ENCODE results near the gene CRABP2.

CRABP2 gene

GRCh38 chr1:156707417-156708217, 2.2 kb upstream of the CRABP2 start:
- FAIRE-seq = no peak

GRCh38 chr1:156706657-156707416, 1.5 kb upstream of the CRABP2 start:
- FAIRE-seq = no peak

DNA sequence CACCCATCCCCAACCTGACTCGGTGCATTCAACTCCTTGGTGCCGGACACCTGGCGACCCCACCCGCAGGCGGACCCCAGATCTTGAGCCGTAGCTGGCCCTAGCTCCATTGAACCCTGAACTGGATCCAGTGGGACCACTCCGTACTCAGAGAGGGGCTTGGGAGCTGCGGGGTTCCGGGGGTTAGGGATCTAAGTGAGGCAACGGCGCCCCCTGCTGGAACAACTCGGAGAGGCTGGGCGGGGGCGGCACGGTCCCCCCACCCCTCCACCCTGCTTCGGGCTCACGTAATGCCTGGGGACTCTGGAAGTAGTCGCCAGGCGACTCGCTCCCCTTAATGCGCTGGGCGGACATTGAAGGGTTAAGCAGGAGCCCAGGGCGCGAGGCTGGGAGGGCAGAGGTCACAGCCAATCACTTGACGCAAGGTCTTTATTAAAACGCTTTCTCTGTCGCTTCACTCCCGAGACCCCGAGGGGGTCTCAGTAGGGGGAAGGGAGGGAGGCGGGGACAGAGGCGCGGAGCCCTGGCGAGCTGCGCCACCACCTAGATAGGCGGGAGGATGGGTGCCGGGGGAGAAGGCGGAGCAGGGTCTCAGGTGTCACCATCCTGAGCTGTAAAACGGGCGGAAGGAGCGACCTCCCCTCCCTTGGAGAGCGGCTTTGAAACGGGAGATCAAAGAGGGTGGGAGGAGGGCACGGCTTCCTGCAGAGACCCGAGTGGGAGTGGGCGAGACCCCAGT, 704 bp upstream of the CRABP2 start:
- no peak for FAIRE-seq

DNA sequence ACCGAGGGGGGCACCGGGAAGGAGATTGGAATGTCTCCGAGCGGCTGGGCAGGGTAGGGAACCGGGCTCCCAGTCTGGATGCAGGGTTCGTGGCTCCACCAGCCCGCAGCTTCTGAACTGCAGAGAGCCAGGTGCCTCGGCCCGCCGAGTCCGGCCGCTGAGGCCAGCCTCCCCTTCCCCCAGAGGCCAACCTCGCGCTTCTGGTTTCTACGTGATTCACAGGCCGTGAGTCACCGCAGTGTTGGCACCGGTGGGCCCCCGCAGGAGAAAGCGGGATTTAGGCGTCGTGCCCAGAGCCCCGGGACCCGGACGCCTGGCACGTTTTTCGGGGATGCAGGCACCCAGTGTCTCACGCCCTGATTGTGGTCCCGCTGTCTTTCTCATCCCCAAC, 458 bp downstream of the CRABP2 start:
- no peak for FAIRE-seq

GRCh38 chr1:156704166-156704711, 1.1 kb downstream of the CRABP2 start:
- no peak for FAIRE-seq

- no peak for FAIRE-seq
These were observed 1.6 kb downstream of the CRABP2 start for GRCh38 chr1:156703741-156704140.

- no peak for FAIRE-seq
These were observed 2.0 kb downstream of the CRABP2 start for GRCh38 chr1:156703336-156703735.

- no peak for FAIRE-seq
These were observed 4.4 kb downstream of the CRABP2 start for GRCh38 chr1:156700736-156701531.

GRCh38 chr1:156698995-156699394, 6.4 kb downstream of the CRABP2 start:
- FAIRE-seq = no peak

DNA sequence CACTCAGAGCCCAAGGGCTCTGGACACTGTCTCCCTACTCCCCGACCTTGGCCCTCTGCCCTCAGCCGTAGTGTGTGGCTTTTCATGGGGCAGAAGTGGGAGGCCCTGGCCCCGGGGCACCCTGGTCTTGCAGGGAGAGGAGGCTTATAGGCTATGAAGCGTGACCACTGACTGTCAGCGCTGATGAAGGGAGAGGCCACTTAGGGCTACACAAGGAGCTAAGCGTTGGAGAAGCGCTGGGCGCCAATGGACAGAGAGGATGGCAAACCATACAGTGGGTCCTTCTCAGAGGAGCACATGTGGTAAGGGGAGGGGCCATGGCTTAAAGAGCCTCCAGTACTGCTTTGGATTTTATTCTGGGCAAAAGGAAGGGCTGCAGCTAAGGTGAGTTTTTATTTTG, 7.9 kb downstream of the CRABP2 start:
- FAIRE-seq = no peak

DNA sequence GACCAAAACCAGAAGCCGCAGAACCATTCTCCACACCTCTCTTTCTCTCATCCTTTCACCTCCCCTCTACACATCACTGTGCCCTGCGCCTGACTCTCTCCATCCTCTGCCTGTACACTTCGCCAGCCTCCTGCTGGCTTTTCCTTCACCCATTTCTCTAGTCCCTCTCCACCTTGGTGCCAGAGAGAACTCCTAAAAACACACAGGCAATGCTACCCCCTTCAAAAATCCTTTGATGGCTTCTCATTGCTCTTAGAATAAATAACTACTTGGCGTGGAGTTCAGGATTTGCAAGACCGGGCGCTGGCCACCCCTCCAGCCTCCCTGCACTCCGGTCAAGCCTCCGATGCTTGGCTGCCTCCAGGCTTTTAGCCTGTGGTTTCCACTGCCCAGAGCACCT, 8.6 kb downstream of the CRABP2 start:
- FAIRE-seq = no peak

- no peak for FAIRE-seq
These were observed 10.8 kb downstream of the CRABP2 start for GRCh38 chr1:156694690-156694962.

GRCh38 chr1:156693848-156694689, 11.3 kb downstream of the CRABP2 start:
- FAIRE-seq = no peak

DNA sequence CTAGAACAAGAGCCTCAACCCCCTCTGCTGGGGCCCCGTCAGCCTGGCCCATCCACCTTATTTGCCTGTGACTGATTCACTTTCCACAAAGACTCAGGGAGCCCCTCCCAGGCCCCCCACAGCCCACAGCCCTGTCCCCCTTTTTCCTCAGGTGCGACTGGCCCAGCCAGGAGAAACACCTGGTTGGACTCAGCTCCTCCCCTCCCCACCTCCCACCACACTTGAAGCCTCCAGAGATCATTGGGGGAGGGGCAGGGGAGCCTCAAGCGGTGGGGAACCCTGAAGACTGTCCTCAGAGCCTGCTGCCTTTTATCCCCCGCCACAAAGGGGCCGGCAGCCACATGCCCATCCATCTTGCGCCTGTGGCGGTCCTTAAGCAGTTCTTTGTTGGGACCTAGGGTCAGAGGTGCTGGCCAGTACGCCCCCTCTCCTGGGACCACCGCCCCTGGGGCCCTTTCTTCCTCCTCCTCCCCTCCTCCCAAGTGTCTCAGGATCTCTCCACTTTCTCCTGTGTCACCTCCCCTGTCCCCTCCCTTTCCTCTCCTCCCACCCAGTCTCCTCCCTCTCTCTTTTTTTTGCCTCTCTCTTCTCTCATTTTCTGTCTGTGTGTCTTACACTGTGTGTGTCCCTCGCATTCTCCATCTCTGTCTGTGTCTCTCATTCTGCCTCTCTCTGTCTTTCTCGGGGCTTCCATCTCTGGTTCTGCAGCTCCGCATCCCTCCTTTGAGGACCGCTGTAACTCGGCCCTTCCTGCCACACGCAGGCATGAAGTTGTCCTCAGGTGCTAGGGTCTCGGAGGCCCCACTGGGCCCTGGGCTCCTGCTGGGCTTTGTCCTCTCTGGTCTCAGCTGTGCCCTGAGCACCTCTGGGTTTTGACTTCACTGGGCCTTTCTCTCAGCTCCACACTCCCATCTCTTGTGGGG, 12.2 kb downstream of the CRABP2 start:
- FAIRE-seq = no peak

GRCh38 chr1:156692441-156692924, 12.9 kb downstream of the CRABP2 start:
- no peak for FAIRE-seq

DNA sequence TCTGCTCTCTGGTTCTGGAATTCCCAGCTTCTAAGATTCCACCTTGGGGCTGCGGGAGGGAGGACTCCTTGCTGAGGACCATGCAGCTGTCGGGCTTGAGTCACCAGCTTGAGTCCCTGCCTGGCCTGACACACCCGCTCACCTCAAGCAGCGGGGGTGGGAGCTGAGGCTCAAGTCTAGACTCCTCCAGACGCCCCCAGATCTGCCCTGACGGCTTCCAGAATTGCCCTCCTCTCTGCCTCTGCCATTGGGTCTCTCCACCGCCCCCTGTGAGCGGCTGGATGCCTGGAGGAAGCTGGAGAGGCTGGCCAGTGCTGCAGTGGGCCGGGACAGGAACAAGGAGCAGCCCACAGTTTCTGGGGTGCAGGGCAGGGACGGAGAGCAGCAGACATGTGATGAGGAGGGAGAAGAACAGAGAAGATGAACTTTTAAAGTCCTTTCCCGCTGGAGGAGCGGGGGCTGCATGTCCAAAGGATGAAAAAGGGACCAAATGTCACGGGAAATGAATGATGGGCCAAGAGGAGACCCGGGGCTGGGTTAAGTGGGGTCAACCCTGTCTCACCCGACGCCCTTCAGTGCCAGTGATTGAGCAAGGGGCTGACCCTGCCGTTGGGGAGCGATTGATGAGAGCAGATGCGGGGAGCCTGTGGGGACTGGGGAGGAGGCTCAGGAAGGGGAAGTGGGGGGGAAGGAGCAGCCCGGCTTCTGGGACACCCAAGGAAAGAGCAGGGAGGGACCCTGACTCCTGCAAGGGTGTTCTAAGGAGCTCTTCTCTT, 13.5 kb downstream of the CRABP2 start:
- FAIRE-seq = no peak

DNA sequence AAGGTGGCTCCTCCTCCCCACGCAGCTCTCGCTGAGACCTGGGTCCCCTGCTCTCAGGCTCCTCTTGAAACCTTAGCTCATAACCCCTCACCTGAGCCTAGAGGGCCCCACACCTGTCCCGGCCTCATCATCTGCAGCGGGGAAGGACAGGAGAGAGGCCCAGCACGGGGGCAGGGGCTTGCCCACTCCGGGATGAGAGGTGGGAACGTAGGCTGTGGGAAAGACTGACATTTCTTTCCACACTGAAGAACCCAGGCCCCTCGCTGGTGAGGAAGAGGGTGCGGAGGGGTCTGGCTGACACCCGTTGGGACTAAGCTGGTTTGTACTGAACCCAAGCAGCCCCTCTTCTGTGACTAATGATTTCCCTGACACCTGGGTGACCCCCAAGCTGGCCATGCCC, 14.2 kb downstream of the CRABP2 start:
- FAIRE-seq = no peak

DNA sequence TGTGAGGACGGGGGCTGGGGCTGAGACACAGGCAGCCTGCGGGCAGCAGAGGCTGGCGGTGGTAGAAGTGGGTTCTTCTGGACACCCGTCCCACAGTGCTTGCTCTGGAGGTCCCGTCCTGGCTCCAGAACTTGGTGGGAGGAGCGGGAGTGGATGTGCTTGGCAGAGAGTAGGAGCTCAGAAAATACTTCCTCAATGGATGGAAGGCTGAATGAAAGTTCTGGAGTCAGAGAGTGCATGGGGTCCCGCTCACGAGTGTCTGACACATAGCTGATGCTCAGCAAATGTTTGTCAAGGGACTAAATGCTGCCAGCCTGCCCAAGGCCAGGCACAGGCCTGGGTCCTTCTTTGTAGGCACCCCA, 14.7 kb downstream of the CRABP2 start:
- FAIRE-seq = no peak

GRCh38 chr1:156689953-156690674, 15.3 kb downstream of the CRABP2 start:
- FAIRE-seq = no peak

Measured in islet of Langerhans (tissue), 1 donor.